T-helper 2 cell treated with Interferon-gamma antibody and Interleukin-4, amounts not matched to agents 100 ng/mL and 5 ng/mL, for 36 hours (primary cell): Measurements from ENCODE around the gene CFAP54. TPM values are rescaled to one million over a fixed set of nuclear protein-coding genes. Genes with fewer than 3 reads are reported as not detected.

ENCODE experiments used
- total RNA-seq: library from RNA; stranded (reverse); gene quantifications from 2 replicates; pipeline ENCODE4 v1.2.3, GENCODE V29; 2022

CFAP54 gene
- total RNA-seq, 1 donor from 2014 or later: 0.30 TPM

Other genes starting within 250 kb of the CFAP54 start
- gene CDK17, start 89.1 kb upstream of the CFAP54 start, total RNA-seq: 36.9 and 42.6 TPM in 2 replicates